Spleen (tissue), 7 donors: Measurements from ENCODE around the gene ZDHHC6.
"Not testable (repeated sequence)": the region's sequence is repeated elsewhere in the genome, so short reads cannot be mapped to it uniquely, and the experiment has no call there.

Experiments
- CTCF ChIP-seq, 11 experiments: fragments of 200-600 bp in 7 of 11; fragments of 450-650 bp in 4 of 11; sonication (generic) in 4 of 11; IDR thresholded peaks in 8 of 11; conservative IDR thresholded peaks in 3 of 11; 1 replicate in 7 of 11; 2 replicates in 4 of 11; pipeline versions ENCODE4 v1.4.0 to v1.8.0; 2016 to 2021; ENCODE audit warnings: antibody characterized with exemption in 11 of 11, inconsistent platforms in 4 of 11, mild to moderate bottlenecking in 1 of 11
- POLR2A ChIP-seq, 3 donors: fragments of 450-650 bp; IDR thresholded peaks; one replicate each; pipeline ENCODE4 v1.5.1; 2017; ENCODE audit warnings: antibody characterized with exemption in 3 of 3, mild to moderate bottlenecking in 1 of 3
- POLR2AphosphoS5 ChIP-seq, 3 donors: sonication (generic); formaldehyde crosslinking; IDR thresholded peaks; one replicate each; pipeline ENCODE4 v1.5.1; 2017; ENCODE audit warnings: antibody characterized with exemption in 3 of 3
- donor health status: DM: no; HTN: no; CAD: no; lungs with moderate emphysema.
- donor health status: DM: no; HTN: no; CAD: no.
- donor health status: DM: no; HTN: no; CAD: no.

- not testable (repeated sequence) for TF ChIP-seq CTCF (IDR thresholded peaks at IDR 0.05 in 8 of 11, conservative IDR thresholded peaks at IDR 0.05 in 3 of 11); POLR2AphosphoS5 (IDR thresholded peaks at IDR 0.05); POLR2A (IDR thresholded peaks at IDR 0.05)
Observed at GRCh38 chr10:112464074-112464473, 17.4 kb upstream of the ZDHHC6 start.
